ENCODE measurements around the gene AGAP1. TPM values are rescaled to one million over a fixed set of nuclear protein-coding genes. Genes with fewer than 3 reads are reported as not detected.

The AGAP1 gene
- total RNA-seq, 1 experiment from 2014 or later = 25.8 TPM

GRCh38 chr2:235564066-235564465, 70.2 kb downstream of the AGAP1 start:
- Histone ChIP-seq H3K4ac (ENCODE audit: low read depth, low read length) (no peak overlapping the region), H2BK15ac (ENCODE audit: low read depth, low read length) (no peak overlapping the region), H3K23ac (ENCODE audit: insufficient read length, low read depth, low read length) (no peak overlapping the region), H3K4me2 (ENCODE audit: insufficient read depth, insufficient read length, low read length) (no peak overlapping the region), H2BK12ac (ENCODE audit: insufficient read length, low read depth, low read length) (no peak overlapping the region), H3K18ac (ENCODE audit: insufficient read length, low read depth, low read length) (no peak overlapping the region), H3K14ac (ENCODE audit: insufficient read depth, low read length) (no peak overlapping the region), H3K4me1 (ENCODE audit: insufficient read depth, low read length) (no peaks in the 10 kb centered on the region; the same call in 1 of the 2 replicates), H2BK20ac (ENCODE audit: low read depth, low read length, poor library complexity, severe bottlenecking) (no peak overlapping the region), H3K27ac (ENCODE audit: insufficient read length, low read depth, low read length) (no peak overlapping the region), H3K27me3 (ENCODE audit: insufficient read depth, low read length) (no peaks in the 10 kb centered on the region), H4K20me1 (ENCODE audit: control insufficient read depth, insufficient read depth, insufficient read length) (no peaks in the 10 kb centered on the region), H3K23me2 (ENCODE audit: insufficient read length, low read depth, low read length, poor library complexity, severe bottlenecking) (no peaks in the 10 kb centered on the region), H4K5ac (ENCODE audit: insufficient read length, low read depth, low read length) (no peak overlapping the region), H4K8ac (replicated peaks; ENCODE audit: insufficient read length, low read depth, low read length) (no peak overlapping the region), H3K9me3 (ENCODE audit: control insufficient read depth, low read depth, low read length) (peaks cover 7% of the 10 kb centered on the region), H2AK5ac (ENCODE audit: insufficient read length, low read length) (no peak overlapping the region), H2AFZ (ENCODE audit: low read length) (no peak overlapping the region), H3K9ac (ENCODE audit: extremely low read depth, insufficient read length, low read length) (no peak overlapping the region), H2BK5ac (ENCODE audit: insufficient read length, low read length) (no peak overlapping the region), H4K91ac (ENCODE audit: insufficient read length, low read depth, low read length) (no peak overlapping the region), H3T11ph (ENCODE audit: low read length) (no peak overlapping the region), H3K79me1 (ENCODE audit: insufficient read depth, low read depth, low read length, poor library complexity, severe bottlenecking) (peaks cover 5% of the 10 kb centered on the region), H3K79me2 (ENCODE audit: insufficient read depth, low read length) (peaks cover 5% of the 10 kb centered on the region; the same call in 1 of the 2 replicates), H3K56ac (ENCODE audit: insufficient read length, low read depth, low read length) (no peak overlapping the region), H2BK120ac (ENCODE audit: low read depth, low read length, poor library complexity, severe bottlenecking) (no peak overlapping the region)
- no peak overlapping the region for H3K4me3 Mint-ChIP-seq
- peaks cover 10 to 19% (median 10%) of the 10 kb centered on the region in 3 experiments; a peak in 6 of 7 replicates for H3K36me3 Mint-ChIP-seq (ENCODE audit: insufficient read depth in 1 of 3, low read depth in 3 of 3)
- TF ChIP-seq CTCF (conservative IDR thresholded peaks at IDR 0.05) = no peak
- peak overlapping the region in 1 of 3 experiments; percentile 17; a peak in 1 of 7 replicates for H3K27ac Mint-ChIP-seq
- DNase-seq = no peak
- peaks cover 25 to 34% of the 10 kb centered on the region in 2 experiments for H3K4me1 Mint-ChIP-seq
- no CpG with 5 or more reads among the region's 6 CpGs for WGBS (ENCODE audit: extremely low coverage, insufficient read length, low lambda C conversion rate)
- no peaks in the 10 kb centered on the region for H3K27me3 Mint-ChIP-seq (ENCODE audit: low read depth)
- peaks cover 7 to 8% of the 10 kb centered on the region in 2 experiments for H3K9me3 Mint-ChIP-seq

Data from H9 (cell line).